HepG2 (cell line): Measurements from ENCODE around the gene ZFP82. TPM values are rescaled to one million over a fixed set of nuclear protein-coding genes. Genes with fewer than 3 reads are reported as not detected.

Source experiments
- CCDC6 ChIP-seq: sonication (generic); formaldehyde crosslinking; IDR thresholded peaks from 2 replicates; pipeline ENCODE4 v1.8.1; 2022; ENCODE audit warnings: mild to moderate bottlenecking, missing genetic modification reagents, moderate library complexity
- DR1 ChIP-seq: sonication (generic); formaldehyde crosslinking; IDR thresholded peaks from 2 replicates; pipeline ENCODE4 v1.8.0; 2021; ENCODE audit warnings: mild to moderate bottlenecking, missing genetic modification reagents, inconsistent platforms
- GABPB1 ChIP-seq: IDR thresholded peaks from 2 replicates; pipeline ENCODE4 v1.6.1; 2016; ENCODE audit warnings: mild to moderate bottlenecking, missing genetic modification reagents, moderate library complexity, missing compliant biosample characterization
- GATA4 ChIP-seq: sonication (generic); IDR thresholded peaks from 2 replicates; pipeline ENCODE4 v1.6.1; 2016; ENCODE audit warnings: antibody characterized with exemption, low read depth, borderline replicate concordance
- HNRNPK ChIP-seq: fragments of 200-400 bp; formaldehyde crosslinking; IDR thresholded peaks from 2 replicates; pipeline ENCODE4 v1.6.1; 2018; ENCODE audit warnings: low read length, low read depth, moderate library complexity, mild to moderate bottlenecking; ENCODE audit not compliant: poor library complexity, severe bottlenecking
- HOXA3 ChIP-seq: sonication (generic); formaldehyde crosslinking; IDR thresholded peaks from 2 replicates; pipeline ENCODE4 v1.5.0; 2020; ENCODE audit warnings: missing genetic modification reagents
- KLF15 ChIP-seq: sonication (generic); formaldehyde crosslinking; IDR thresholded peaks from 2 replicates; pipeline ENCODE4 v1.8.1; 2023; ENCODE audit warnings: borderline replicate concordance, mild to moderate bottlenecking, inconsistent platforms, missing genetic modification reagents, mixed read lengths
- LCORL ChIP-seq, 2 experiments: fragments of 450-650 bp in 1 of 2; sonication (generic) in 1 of 2; formaldehyde crosslinking in 1 of 2; IDR thresholded peaks; 2 replicates each; pipeline versions ENCODE4 v1.5.0 to v1.6.1; 2017 to 2020; ENCODE audit warnings: antibody characterized with exemption in 1 of 2, missing genetic modification reagents in 1 of 2
- MAX ChIP-seq: IDR thresholded peaks from 2 replicates; pipeline ENCODE4 v1.6.1; 2012; ENCODE audit warnings: inconsistent platforms
- NR2C2 ChIP-seq: sonication (generic); formaldehyde crosslinking; IDR thresholded peaks from 2 replicates; pipeline ENCODE4 v1.4.0; 2020; ENCODE audit warnings: missing genetic modification reagents, mild to moderate bottlenecking, moderate library complexity, borderline replicate concordance
- POGK ChIP-seq: sonication (generic); formaldehyde crosslinking; conservative IDR thresholded peaks from 2 replicates; pipeline ENCODE4 v1.8.0; 2022; ENCODE audit warnings: mild to moderate bottlenecking, moderate library complexity, missing genetic modification reagents
- POGZ ChIP-seq: sonication (generic); formaldehyde crosslinking; IDR thresholded peaks from 2 replicates; pipeline ENCODE4 v1.4.0; 2020; ENCODE audit warnings: mild to moderate bottlenecking, missing genetic modification reagents
- RBFOX2 ChIP-seq: fragments of 200-400 bp; formaldehyde crosslinking; IDR thresholded peaks from 2 replicates; pipeline ENCODE4 v1.6.1; 2017; ENCODE audit warnings: low read depth, mild to moderate bottlenecking, low read length
- RXRB ChIP-seq: IDR thresholded peaks from 2 replicates; pipeline ENCODE4 v1.6.1; 2016; ENCODE audit warnings: borderline replicate concordance, missing genetic modification reagents, missing compliant biosample characterization
- SALL1 ChIP-seq: sonication (generic); formaldehyde crosslinking; IDR thresholded peaks from 2 replicates; pipeline ENCODE4 v1.8.0; 2022; ENCODE audit warnings: mild to moderate bottlenecking, missing genetic modification reagents
- SP140L ChIP-seq: sonication (generic); formaldehyde crosslinking; IDR thresholded peaks from 2 replicates; pipeline ENCODE4 v1.4.0; 2020; ENCODE audit warnings: missing genetic modification reagents, borderline replicate concordance
- ZBTB7A ChIP-seq: sonication (generic); formaldehyde crosslinking; IDR thresholded peaks from 2 replicates; pipeline ENCODE4 v1.8.0; 2022; ENCODE audit warnings: mild to moderate bottlenecking, missing genetic modification reagents
- ZNF136 ChIP-seq: sonication (generic); formaldehyde crosslinking; IDR thresholded peaks from 2 replicates; pipeline ENCODE4 v1.8.1; 2022; ENCODE audit warnings: low read depth, mild to moderate bottlenecking, moderate library complexity, missing genetic modification reagents
- ZNF230 ChIP-seq: sonication (generic); formaldehyde crosslinking; IDR thresholded peaks from 2 replicates; pipeline ENCODE4 v1.4.0; 2020; ENCODE audit warnings: mild to moderate bottlenecking, missing genetic modification reagents
- ZNF260 ChIP-seq: sonication (generic); formaldehyde crosslinking; IDR thresholded peaks from 2 replicates; pipeline ENCODE4 v1.4.0; 2020; ENCODE audit warnings: missing genetic modification reagents, low read depth, mild to moderate bottlenecking, borderline replicate concordance
- ZNF414 ChIP-seq: sonication (generic); formaldehyde crosslinking; IDR thresholded peaks from 2 replicates; pipeline ENCODE4 v1.5.0; 2020; ENCODE audit warnings: missing genetic modification reagents
- ZNF451 ChIP-seq: sonication (generic); formaldehyde crosslinking; IDR thresholded peaks from 2 replicates; pipeline ENCODE4 v1.5.0; 2020; ENCODE audit warnings: mild to moderate bottlenecking, missing genetic modification reagents
- ZNF564 ChIP-seq: sonication (generic); formaldehyde crosslinking; IDR thresholded peaks from 2 replicates; pipeline ENCODE4 v1.8.1; 2023; ENCODE audit warnings: mild to moderate bottlenecking, missing genetic modification reagents
- ZNF776 ChIP-seq: sonication (generic); formaldehyde crosslinking; IDR thresholded peaks from 2 replicates; pipeline ENCODE4 v1.4.0; 2020; ENCODE audit warnings: mild to moderate bottlenecking, missing genetic modification reagents
- ZNF784 ChIP-seq: sonication (generic); formaldehyde crosslinking; IDR thresholded peaks from 2 replicates; pipeline ENCODE4 v1.5.1; 2020; ENCODE audit warnings: missing genetic modification reagents, mild to moderate bottlenecking, borderline replicate concordance
- ZZZ3 ChIP-seq: sonication (generic); formaldehyde crosslinking; IDR thresholded peaks from 2 replicates; pipeline ENCODE4 v1.4.0; 2020; ENCODE audit warnings: missing genetic modification reagents, mild to moderate bottlenecking, borderline replicate concordance
- polyA plus RNA-seq, 8 experiments: library from polyadenylated mRNA; depleted of rRNA in 3 of 8; stranded (reverse) in 7 of 8; unstranded in 1 of 8; fragments of >200 nt; fragmentation: Illumina TruSeq in 4 of 8; extraction: Trizol in 4 of 8; gene quantifications; 2 replicates each; pipeline versions ENCODE4 v1.2.1 to v1.2.3, GENCODE V29; 2011 to 2016; ENCODE audit warnings: low read depth in 4 of 8, missing spikeins in 1 of 8, mixed read lengths in 1 of 8; ENCODE audit not compliant: insufficient read depth in 1 of 8
- total RNA-seq, 5 experiments: library from RNA; depleted of rRNA; stranded (reverse); fragments of >200 nt; fragmentation: Illumina TruSeq; extraction: Trizol; gene quantifications; 2 replicates each; pipeline ENCODE4 v1.2.3, GENCODE V29; 2016; ENCODE audit warnings: low read depth in 1 of 5

Gene ZFP82
- total and polyA plus RNA-seq, 2 of the 13 experiments (the other 11 are each of a cell fraction or from before 2014, with no cell fraction given) = 1.7 to 4.3 TPM

GRCh38 chr19:36418287-36419001 lies at the start of gene ZFP82 (continued):
- TF ChIP-seq ZZZ3 (peak; percentile 78; the same call in 1 of the 2 replicates), CCDC6 (CRISPR knock-in tag) (0 out of 2 replicates have a peak, but pooled peaks have one; percentile 14), LCORL (IDR thresholded peaks at IDR 0.05) (no peak), LCORL (CRISPR knock-in tag; IDR thresholded peaks at IDR 0.05) (peak; percentile 36; the same call in 1 of the 2 replicates), ZNF260 (no peak), ZNF451 (no peak), ZNF784 (CRISPR knock-in tag) (0 out of 2 replicates have a peak, but pooled peaks have one; percentile 50), ZNF414 (CRISPR knock-in tag) (peak; percentile 44; the same call in 1 of the 2 replicates), HOXA3 (peak; percentile 62; the same call in 1 of the 2 replicates), NR2C2 (peak; percentile 65; the same call in 1 of the 2 replicates), SALL1 (CRISPR knock-in tag) (peak; percentile 56), KLF15 (0 out of 2 replicates have a peak, but pooled peaks have one; percentile 22), ZBTB7A (CRISPR knock-in tag) (peak; percentile 61; the same call in 1 of the 2 replicates), DR1 (CRISPR knock-in tag) (0 out of 2 replicates have a peak, but pooled peaks have one; percentile 15), POGZ (CRISPR knock-in tag) (0 out of 2 replicates have a peak, but pooled peaks have one; percentile 19), GATA4 (0 out of 2 replicates have a peak, but pooled peaks have one; percentile 25), ZNF564 (CRISPR knock-in tag) (peak; percentile 47), ZNF776 (0 out of 2 replicates have a peak, but pooled peaks have one; percentile 27), ZNF230 (CRISPR knock-in tag) (0 out of 2 replicates have a peak, but pooled peaks have one; percentile 22), HNRNPK (no peak), POGK (CRISPR knock-in tag) (peak; percentile 56; the same call in 1 of the 2 replicates), MAX (peak; percentile 77), RXRB (peak; percentile 21; the same call in 1 of the 2 replicates), GABPB1 (CRISPR knock-in tag) (peak; percentile 76; the same call in 1 of the 2 replicates), RBFOX2 (peak; percentile 88), SP140L (CRISPR knock-in tag) (no peak), ZNF136 (0 out of 2 replicates have a peak, but pooled peaks have one; percentile 42)
